ENCODE measurements around the gene FSCN2.

DNA sequence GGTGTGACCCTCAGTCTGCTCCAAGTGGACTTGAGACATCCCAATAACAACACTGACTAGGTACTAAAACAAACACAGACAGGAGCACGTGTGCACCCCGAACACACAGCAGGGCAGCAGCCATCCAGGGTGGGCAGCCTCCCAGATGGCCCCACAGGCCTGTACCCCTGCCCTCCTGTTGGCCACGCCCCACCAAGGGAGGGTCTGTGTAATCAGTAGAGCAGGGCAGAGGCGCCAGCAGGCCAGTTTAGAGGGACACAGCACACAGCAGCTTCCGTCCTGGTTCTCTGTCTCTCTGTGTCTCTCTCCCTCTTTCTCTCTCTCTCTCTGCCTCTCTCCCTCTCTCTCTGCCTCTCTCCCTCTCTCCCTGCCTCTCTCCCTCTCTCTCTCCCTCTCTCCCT lies 37.0 kb upstream of the FSCN2 start:
- TF ChIP-seq, protein P1, sequence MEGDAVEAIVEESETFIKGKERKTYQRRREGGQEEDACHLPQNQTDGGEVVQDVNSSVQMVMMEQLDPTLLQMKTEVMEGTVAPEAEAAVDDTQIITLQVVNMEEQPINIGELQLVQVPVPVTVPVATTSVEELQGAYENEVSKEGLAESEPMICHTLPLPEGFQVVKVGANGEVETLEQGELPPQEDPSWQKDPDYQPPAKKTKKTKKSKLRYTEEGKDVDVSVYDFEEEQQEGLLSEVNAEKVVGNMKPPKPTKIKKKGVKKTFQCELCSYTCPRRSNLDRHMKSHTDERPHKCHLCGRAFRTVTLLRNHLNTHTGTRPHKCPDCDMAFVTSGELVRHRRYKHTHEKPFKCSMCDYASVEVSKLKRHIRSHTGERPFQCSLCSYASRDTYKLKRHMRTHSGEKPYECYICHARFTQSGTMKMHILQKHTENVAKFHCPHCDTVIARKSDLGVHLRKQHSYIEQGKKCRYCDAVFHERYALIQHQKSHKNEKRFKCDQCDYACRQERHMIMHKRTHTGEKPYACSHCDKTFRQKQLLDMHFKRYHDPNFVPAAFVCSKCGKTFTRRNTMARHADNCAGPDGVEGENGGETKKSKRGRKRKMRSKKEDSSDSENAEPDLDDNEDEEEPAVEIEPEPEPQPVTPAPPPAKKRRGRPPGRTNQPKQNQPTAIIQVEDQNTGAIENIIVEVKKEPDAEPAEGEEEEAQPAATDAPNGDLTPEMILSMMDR (conservative IDR thresholded peaks at IDR 0.05; ENCODE audit: low read length): no peak
- TF ChIP-seq EZH2phosphoT487 (IDR thresholded peaks at IDR 0.05; ENCODE audit: borderline replicate concordance, low read depth, low read length): no peak

Data from OCI-LY7 (cell line).